ENCODE measurements around the gene DNAH1. TPM values are rescaled to one million over a fixed set of nuclear protein-coding genes. Genes with fewer than 3 reads are reported as not detected.

DNAH1 gene
- total and polyA plus RNA-seq, 2 of the 13 experiments (the other 11 are each of a cell fraction or from before 2014, with no cell fraction given), result 0.64 to 3.5 TPM

DNA sequence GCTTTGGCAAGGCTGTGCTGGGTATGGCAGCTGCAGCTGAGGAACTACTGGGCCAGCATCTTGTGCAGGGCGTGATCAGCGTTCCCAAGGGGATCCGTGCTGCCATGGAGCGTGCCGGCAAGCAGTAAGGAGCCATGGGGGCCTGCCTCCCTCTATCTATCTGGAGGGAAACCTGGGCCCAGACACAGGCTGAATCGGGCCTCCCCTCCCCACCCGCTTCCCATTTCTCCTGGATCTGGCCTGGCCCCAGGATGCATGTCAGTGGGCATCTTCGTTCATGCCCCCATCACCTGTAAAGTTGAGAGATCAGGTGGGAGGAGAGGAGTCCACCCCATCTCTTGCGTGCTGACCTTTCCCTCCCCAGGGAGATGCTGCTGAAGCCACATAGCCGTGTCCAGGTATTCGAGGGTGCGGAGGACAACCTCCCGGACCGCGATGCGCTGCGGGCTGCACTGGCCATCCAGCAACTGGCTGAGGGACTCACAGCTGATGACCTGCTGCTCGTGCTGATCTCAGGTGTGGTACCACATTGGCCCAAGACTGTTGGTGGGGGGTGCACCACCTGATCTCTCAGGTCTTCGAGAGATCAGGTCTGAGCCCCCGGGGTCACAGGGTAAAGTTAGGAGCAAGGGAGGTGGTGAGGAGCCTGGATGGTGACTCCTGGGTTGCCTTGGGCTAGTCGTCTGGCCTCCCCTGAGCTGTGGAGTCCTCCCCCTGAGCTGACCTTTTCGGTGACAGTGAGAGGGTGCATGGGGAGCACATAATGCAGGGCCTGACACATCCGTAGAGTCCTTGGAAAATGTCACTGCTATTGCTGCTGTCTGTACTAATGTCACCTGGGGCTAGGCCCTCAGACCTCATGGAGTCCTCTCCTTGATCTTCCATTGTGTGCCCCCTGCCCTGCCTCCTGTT lies 25.3 kb upstream of the DNAH1 start (continued):
- TF ChIP-seq, protein P1, sequence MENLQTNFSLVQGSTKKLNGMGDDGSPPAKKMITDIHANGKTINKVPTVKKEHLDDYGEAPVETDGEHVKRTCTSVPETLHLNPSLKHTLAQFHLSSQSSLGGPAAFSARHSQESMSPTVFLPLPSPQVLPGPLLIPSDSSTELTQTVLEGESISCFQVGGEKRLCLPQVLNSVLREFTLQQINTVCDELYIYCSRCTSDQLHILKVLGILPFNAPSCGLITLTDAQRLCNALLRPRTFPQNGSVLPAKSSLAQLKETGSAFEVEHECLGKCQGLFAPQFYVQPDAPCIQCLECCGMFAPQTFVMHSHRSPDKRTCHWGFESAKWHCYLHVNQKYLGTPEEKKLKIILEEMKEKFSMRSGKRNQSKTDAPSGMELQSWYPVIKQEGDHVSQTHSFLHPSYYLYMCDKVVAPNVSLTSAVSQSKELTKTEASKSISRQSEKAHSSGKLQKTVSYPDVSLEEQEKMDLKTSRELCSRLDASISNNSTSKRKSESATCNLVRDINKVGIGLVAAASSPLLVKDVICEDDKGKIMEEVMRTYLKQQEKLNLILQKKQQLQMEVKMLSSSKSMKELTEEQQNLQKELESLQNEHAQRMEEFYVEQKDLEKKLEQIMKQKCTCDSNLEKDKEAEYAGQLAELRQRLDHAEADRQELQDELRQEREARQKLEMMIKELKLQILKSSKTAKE (CRISPR knock-in tag; IDR thresholded peaks at IDR 0.05; ENCODE audit: borderline replicate concordance), result 0 out of 2 replicates have a peak, but pooled peaks have one; percentile 11
- TF ChIP-seq ZNF3 (CRISPR knock-in tag; IDR thresholded peaks at IDR 0.05), result no peak
- TF ChIP-seq SMARCC2 (IDR thresholded peaks at IDR 0.05), result no peak
- TF ChIP-seq MAZ (IDR thresholded peaks at IDR 0.05; ENCODE audit: borderline replicate concordance, low read depth, low read length), result no peak
- peak; percentile 42; the same call in 1 of the 2 replicates for TF ChIP-seq MAZ (CRISPR knock-in tag; IDR thresholded peaks at IDR 0.05; ENCODE audit: low read depth)
- 0 out of 2 replicates have a peak, but pooled peaks have one; percentile 31 for TF ChIP-seq HOXA9 (CRISPR knock-in tag; IDR thresholded peaks at IDR 0.05; ENCODE audit: borderline replicate concordance)
- TF ChIP-seq NONO (IDR thresholded peaks at IDR 0.05), result no peak
- TF ChIP-seq NONO (CRISPR knock-in tag; conservative IDR thresholded peaks at IDR 0.05), result peak; percentile 18; the same call in 1 of the 2 replicates
- TF ChIP-seq, protein P2, sequence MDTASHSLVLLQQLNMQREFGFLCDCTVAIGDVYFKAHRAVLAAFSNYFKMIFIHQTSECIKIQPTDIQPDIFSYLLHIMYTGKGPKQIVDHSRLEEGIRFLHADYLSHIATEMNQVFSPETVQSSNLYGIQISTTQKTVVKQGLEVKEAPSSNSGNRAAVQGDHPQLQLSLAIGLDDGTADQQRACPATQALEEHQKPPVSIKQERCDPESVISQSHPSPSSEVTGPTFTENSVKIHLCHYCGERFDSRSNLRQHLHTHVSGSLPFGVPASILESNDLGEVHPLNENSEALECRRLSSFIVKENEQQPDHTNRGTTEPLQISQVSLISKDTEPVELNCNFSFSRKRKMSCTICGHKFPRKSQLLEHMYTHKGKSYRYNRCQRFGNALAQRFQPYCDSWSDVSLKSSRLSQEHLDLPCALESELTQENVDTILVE (CRISPR knock-in tag; IDR thresholded peaks at IDR 0.05), result no peak
- TF ChIP-seq, protein P3, sequence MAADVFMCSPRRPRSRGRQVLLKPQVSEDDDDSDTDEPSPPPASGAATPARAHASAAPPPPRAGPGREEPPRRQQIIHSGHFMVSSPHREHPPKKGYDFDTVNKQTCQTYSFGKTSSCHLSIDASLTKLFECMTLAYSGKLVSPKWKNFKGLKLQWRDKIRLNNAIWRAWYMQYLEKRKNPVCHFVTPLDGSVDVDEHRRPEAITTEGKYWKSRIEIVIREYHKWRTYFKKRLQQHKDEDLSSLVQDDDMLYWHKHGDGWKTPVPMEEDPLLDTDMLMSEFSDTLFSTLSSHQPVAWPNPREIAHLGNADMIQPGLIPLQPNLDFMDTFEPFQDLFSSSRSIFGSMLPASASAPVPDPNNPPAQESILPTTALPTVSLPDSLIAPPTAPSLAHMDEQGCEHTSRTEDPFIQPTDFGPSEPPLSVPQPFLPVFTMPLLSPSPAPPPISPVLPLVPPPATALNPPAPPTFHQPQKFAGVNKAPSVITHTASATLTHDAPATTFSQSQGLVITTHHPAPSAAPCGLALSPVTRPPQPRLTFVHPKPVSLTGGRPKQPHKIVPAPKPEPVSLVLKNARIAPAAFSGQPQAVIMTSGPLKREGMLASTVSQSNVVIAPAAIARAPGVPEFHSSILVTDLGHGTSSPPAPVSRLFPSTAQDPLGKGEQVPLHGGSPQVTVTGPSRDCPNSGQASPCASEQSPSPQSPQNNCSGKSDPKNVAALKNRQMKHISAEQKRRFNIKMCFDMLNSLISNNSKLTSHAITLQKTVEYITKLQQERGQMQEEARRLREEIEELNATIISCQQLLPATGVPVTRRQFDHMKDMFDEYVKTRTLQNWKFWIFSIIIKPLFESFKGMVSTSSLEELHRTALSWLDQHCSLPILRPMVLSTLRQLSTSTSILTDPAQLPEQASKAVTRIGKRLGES (CRISPR knock-in tag; IDR thresholded peaks at IDR 0.05; ENCODE audit: borderline replicate concordance), result no peak
- TF ChIP-seq ZNF672 (CRISPR knock-in tag; IDR thresholded peaks at IDR 0.05), result 0 out of 2 replicates have a peak, but pooled peaks have one; percentile 38
- TF ChIP-seq ZBTB3 (CRISPR knock-in tag; IDR thresholded peaks at IDR 0.05; ENCODE audit: borderline replicate concordance, low read depth), result 0 out of 2 replicates have a peak, but pooled peaks have one; percentile 5
- 0 out of 2 replicates have a peak, but pooled peaks have one; percentile 6 for TF ChIP-seq SALL2 (CRISPR knock-in tag; IDR thresholded peaks at IDR 0.05)
- TF ChIP-seq MZF1 (CRISPR knock-in tag; IDR thresholded peaks at IDR 0.05; ENCODE audit: borderline replicate concordance), result 0 out of 2 replicates have a peak, but pooled peaks have one; percentile 10
- TF ChIP-seq, protein P4, sequence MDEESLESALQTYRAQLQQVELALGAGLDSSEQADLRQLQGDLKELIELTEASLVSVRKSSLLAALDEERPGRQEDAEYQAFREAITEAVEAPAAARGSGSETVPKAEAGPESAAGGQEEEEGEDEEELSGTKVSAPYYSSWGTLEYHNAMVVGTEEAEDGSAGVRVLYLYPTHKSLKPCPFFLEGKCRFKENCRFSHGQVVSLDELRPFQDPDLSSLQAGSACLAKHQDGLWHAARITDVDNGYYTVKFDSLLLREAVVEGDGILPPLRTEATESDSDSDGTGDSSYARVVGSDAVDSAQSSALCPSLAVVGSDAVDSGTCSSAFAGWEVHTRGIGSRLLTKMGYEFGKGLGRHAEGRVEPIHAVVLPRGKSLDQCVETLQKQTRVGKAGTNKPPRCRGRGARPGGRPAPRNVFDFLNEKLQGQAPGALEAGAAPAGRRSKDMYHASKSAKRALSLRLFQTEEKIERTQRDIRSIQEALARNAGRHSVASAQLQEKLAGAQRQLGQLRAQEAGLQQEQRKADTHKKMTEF (CRISPR knock-in tag; IDR thresholded peaks at IDR 0.05), result no peak
- TF ChIP-seq FOXA3 (CRISPR knock-in tag; IDR thresholded peaks at IDR 0.05), result no peak
